ENCODE data around the gene KLF5.
"Not testable (repeated sequence)": the region's sequence is repeated elsewhere in the genome, so short reads cannot be mapped to it uniquely, and the experiment has no call there.

Gene KLF5

GRCh38 chr13:73036566-73036965 is 22.2 kb upstream of the KLF5 start:
- TF ChIP-seq ZFX (IDR thresholded peaks at IDR 0.05; ENCODE audit: borderline replicate concordance) (no peak), CTCF (IDR thresholded peaks at IDR 0.05) (no peak)
- no peak overlapping the region for H3K27ac ChIP-seq

- TF ChIP-seq CTCF (IDR thresholded peaks at IDR 0.05) (no peak), ZFX (IDR thresholded peaks at IDR 0.05; ENCODE audit: borderline replicate concordance) (no peak)
- H3K27ac ChIP-seq: no peak overlapping the region
Observed at GRCh38 chr13:73038064-73038463, 20.7 kb upstream of the KLF5 start.

GRCh38 chr13:73039201-73040108 is 19.4 kb upstream of the KLF5 start:
- TF ChIP-seq ZFX (IDR thresholded peaks at IDR 0.05; ENCODE audit: borderline replicate concordance) (no peak), CTCF (IDR thresholded peaks at IDR 0.05) (no peak)
- no peak overlapping the region for H3K27ac ChIP-seq

- no peak for TF ChIP-seq ZFX (IDR thresholded peaks at IDR 0.05; ENCODE audit: borderline replicate concordance)
- no peak overlapping the region for H3K27ac ChIP-seq
Observed at GRCh38 chr13:73040484-73040883, 18.3 kb upstream of the KLF5 start.

- no peak overlapping the region for H3K27ac ChIP-seq
- TF ChIP-seq ZFX (IDR thresholded peaks at IDR 0.05; ENCODE audit: borderline replicate concordance) (no peak), CTCF (IDR thresholded peaks at IDR 0.05) (no peak)
Observed at GRCh38 chr13:73040968-73041596, 17.7 kb upstream of the KLF5 start.

- TF ChIP-seq CTCF (IDR thresholded peaks at IDR 0.05) (no peak), ZFX (IDR thresholded peaks at IDR 0.05; ENCODE audit: borderline replicate concordance) (no peak)
Observed at GRCh38 chr13:73045031-73045430, 13.8 kb upstream of the KLF5 start.

GRCh38 chr13:73048615-73049014 is 10.2 kb upstream of the KLF5 start:
- not testable (repeated sequence) for H3K27ac ChIP-seq

More at GRCh38 chr13:73045031-73045430, 13.8 kb upstream of the KLF5 start:
- no peak overlapping the region for H3K27ac ChIP-seq

- H3K27ac ChIP-seq: no peak overlapping the region
- TF ChIP-seq CTCF (IDR thresholded peaks at IDR 0.05) (no peak), ZFX (IDR thresholded peaks at IDR 0.05; ENCODE audit: borderline replicate concordance) (no peak)
Observed at GRCh38 chr13:73054712-73055111, 4.1 kb upstream of the KLF5 start.

Measured in 22Rv1 (cell line).